Measurements from ENCODE around the gene CPA1.

Gene CPA1

DNA sequence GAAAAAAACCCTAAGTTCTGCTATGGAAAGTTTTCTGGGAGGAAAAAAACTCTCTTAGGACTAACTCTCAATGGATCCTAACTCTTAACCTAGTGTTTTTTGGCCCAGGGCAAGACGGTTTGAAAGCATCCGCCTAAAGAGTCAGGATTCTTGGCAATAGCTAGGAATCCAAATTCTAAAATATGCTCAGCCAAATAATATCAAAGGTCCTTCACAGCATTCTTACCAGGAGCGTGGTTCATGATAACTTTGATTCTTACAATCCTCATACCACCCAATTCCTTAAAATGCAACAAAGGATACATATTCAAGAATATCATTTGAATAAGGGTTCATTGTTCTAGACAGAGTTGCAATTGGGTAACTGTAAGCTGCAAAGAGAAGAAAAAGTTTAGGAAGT is 21.3 kb downstream of the CPA1 start:
- FAIRE-seq, result no peak
- TF ChIP-seq, protein P1, sequence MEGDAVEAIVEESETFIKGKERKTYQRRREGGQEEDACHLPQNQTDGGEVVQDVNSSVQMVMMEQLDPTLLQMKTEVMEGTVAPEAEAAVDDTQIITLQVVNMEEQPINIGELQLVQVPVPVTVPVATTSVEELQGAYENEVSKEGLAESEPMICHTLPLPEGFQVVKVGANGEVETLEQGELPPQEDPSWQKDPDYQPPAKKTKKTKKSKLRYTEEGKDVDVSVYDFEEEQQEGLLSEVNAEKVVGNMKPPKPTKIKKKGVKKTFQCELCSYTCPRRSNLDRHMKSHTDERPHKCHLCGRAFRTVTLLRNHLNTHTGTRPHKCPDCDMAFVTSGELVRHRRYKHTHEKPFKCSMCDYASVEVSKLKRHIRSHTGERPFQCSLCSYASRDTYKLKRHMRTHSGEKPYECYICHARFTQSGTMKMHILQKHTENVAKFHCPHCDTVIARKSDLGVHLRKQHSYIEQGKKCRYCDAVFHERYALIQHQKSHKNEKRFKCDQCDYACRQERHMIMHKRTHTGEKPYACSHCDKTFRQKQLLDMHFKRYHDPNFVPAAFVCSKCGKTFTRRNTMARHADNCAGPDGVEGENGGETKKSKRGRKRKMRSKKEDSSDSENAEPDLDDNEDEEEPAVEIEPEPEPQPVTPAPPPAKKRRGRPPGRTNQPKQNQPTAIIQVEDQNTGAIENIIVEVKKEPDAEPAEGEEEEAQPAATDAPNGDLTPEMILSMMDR (IDR thresholded peaks at IDR 0.05; ENCODE audit: insufficient read depth, missing control alignments), result no peak
- no peak for DNase-seq (ENCODE audit: insufficient read length, low spot score)

GRCh38 chr7:130405003-130405402 is 24.7 kb downstream of the CPA1 start:
- FAIRE-seq, result no peak
- no peak for DNase-seq (ENCODE audit: insufficient read length, low spot score)
- TF ChIP-seq, protein P1 (IDR thresholded peaks at IDR 0.05; ENCODE audit: insufficient read depth, missing control alignments), result no peak

GRCh38 chr7:130409067-130409711 is 28.9 kb downstream of the CPA1 start:
- DNase-seq (ENCODE audit: insufficient read length, low spot score), result no peak
- TF ChIP-seq, protein P1 (IDR thresholded peaks at IDR 0.05; ENCODE audit: insufficient read depth, missing control alignments), result no peak
- no peak for FAIRE-seq

DNA sequence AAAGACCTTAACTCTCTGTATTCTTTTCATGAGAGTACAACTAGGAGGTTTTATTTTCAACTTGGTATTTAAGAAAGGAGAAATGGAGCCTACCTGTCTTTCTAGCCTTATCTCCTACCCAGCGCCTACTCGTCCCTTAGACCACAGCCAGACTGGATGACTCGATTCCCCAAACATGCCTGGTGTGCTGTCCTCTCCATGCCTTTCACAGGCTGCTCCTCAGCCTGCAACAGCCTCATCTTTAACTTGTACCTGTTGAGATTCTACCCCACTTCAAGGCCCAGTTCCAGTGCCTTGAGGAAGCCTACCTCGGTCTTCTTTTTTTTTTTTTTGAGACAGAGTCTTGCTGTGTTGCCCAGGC is 29.4 kb downstream of the CPA1 start:
- FAIRE-seq (no peak), DNase-seq (ENCODE audit: insufficient read length, low spot score) (no peak)
- TF ChIP-seq, protein P1 (IDR thresholded peaks at IDR 0.05; ENCODE audit: insufficient read depth, missing control alignments), result no peak

DNA sequence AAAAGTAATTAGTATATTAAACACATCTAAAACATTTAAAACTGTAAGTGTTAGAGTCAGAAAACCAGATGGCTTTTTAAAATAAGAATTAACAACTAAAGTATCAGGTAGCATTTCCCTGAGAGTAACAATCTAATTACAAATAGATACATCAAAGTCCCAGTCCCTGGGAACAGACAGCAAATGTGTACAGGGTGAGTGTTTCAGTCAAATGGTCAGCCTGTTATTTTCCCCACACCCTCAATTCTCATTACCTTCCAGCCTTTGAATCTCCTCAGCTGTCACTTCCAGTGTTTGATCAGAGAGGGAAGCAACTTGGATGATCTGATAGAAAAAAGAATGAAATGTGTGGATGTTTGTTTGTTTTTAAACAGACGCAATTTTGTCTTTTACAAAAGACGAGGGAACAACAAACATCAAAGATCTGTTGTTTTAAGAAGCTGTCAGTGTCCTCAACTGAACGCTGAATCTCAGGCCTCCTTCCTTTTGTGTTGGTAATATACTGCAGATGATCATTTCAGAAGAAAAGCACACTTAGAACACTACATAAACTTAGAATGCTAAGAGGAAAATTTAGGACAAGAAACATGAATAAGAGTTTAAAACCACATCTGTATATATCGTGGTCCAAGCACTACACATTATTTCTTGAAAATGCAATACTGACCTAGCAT is 30.7 kb downstream of the CPA1 start:
- TF ChIP-seq, protein P1 (IDR thresholded peaks at IDR 0.05; ENCODE audit: insufficient read depth, missing control alignments), result no peak
- DNase-seq (ENCODE audit: insufficient read length, low spot score), result no peak
- no peak for FAIRE-seq

GRCh38 chr7:130413201-130413600 is 32.9 kb downstream of the CPA1 start:
- TF ChIP-seq, protein P1 (IDR thresholded peaks at IDR 0.05; ENCODE audit: insufficient read depth, missing control alignments), result no peak

DNA sequence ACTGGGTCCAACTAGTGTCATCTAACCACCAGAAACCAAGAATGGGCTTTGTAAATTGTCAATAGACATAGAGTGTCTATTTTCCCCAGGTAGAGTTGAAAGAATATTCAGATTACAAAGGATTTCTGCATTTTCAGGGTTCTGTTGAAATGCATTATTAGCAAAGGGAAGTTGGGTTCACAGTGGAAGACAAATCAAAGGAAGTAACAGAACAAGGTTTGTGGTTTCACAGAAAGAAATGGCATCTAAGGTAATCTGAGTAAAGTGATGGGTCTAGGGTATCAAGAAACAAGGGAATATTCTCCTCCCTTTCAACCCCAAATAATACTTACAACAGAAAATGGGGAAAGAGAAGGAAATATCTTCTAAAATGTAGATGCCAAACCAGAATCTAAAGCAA is 34.7 kb downstream of the CPA1 start:
- TF ChIP-seq, protein P1 (IDR thresholded peaks at IDR 0.05; ENCODE audit: insufficient read depth, missing control alignments), result no peak
- FAIRE-seq (no peak), DNase-seq (ENCODE audit: insufficient read length, low spot score) (no peak)

More at GRCh38 chr7:130413201-130413600, 32.9 kb downstream of the CPA1 start:
- DNase-seq (ENCODE audit: insufficient read length, low spot score) (no peak), FAIRE-seq (no peak)

Measured in D721Med (cell line).